ENCODE measurements around the gene IL19. TPM values are rescaled to one million over a fixed set of nuclear protein-coding genes. Genes with fewer than 3 reads are reported as not detected.

Gene IL19
- total and polyA plus RNA-seq, 2 donors (not counting 3 experiments of a cell fraction or from before 2014, with no cell fraction given) = not detected

GRCh38 chr1:206798384-206798996 is 27.9 kb downstream of the IL19 start:
- Histone ChIP-seq H3K9me3 (replicated peaks; ENCODE audit: control insufficient read depth, insufficient read depth, low read length) (no peaks in the 10 kb centered on the region), H3K79me2 (ENCODE audit: control insufficient read depth, insufficient read depth, low read length) (no peaks in the 10 kb centered on the region), H3K4me1 (ENCODE audit: control insufficient read depth, extremely low read depth, insufficient read depth, low read length) (no peaks in the 10 kb centered on the region), H3K36me3 (ENCODE audit: control insufficient read depth in 2 of 2, extremely low read depth in 1 of 2, insufficient read depth in 2 of 2, low read length in 2 of 2) (no peaks in the 10 kb centered on the region), H2AFZ (ENCODE audit: low read depth, low read length) (no peak overlapping the region), H4K20me1 (replicated peaks; ENCODE audit: control insufficient read depth, extremely low read depth, insufficient read depth, low read length) (no peaks in the 10 kb centered on the region), H3K9ac (replicated peaks; ENCODE audit: extremely low read depth, insufficient read depth, low read length) (no peak overlapping the region), H3K27me3 (ENCODE audit: control insufficient read depth in 2 of 2, insufficient read depth in 2 of 2, low read length in 2 of 2) (peaks cover 0 to 4% of the 10 kb centered on the region in 2 experiments), H3K4me2 (ENCODE audit: insufficient read depth, low read length) (no peak overlapping the region), H3K4me3 (replicated peaks in 1 of 3; ENCODE audit: insufficient read depth in 1 of 3, low read depth in 1 of 3, low read length in 3 of 3) (no peak overlapping the region), H3K27ac (ENCODE audit: insufficient read depth, low read depth, low read length) (no peak overlapping the region), H3K9me1 (replicated peaks; ENCODE audit: control insufficient read depth, extremely low read depth, insufficient read depth, low read length) (no peaks in the 10 kb centered on the region)
- no peak for TF ChIP-seq MYC (IDR thresholded peaks at IDR 0.05; ENCODE audit: low read depth, low read length)
- TF ChIP-seq GATA2 (IDR thresholded peaks at IDR 0.05; ENCODE audit: insufficient read depth, insufficient read length, low read depth, low read length) = no peak
- no peak for TF ChIP-seq FOS (IDR thresholded peaks at IDR 0.05; ENCODE audit: borderline replicate concordance, insufficient read depth, low read length)
- TF ChIP-seq POLR2A (IDR thresholded peaks at IDR 0.05; ENCODE audit: low read depth, low read length) = no peak
- no peak for TF ChIP-seq POLR2AphosphoS5 (IDR thresholded peaks at IDR 0.05; ENCODE audit: insufficient read depth, low read depth, low read length)
- no peak for TF ChIP-seq CTCF (IDR thresholded peaks at IDR 0.05; ENCODE audit: extremely low read depth in 1 of 2, insufficient read depth in 1 of 2, low read depth in 1 of 2, low read length in 2 of 2)
- ChIA-PET CTCF (interaction anchor here (0.8 to 1.9 kb wide), 5 partner anchors 11 to 822 kb away, joined by 3 to 7 read pairs (median 3); no protein-coding TSS in a partner anchor), POLR2A (no interaction called here)
- dilution Hi-C loops (cut with MboI; ENCODE audit: extremely low pct_ligation_motif_present, low sequenced_read_pairs) = no loop called here
- FAIRE-seq = no peak
- no TSS peak for BruUV-seq (replicated peaks)
- intact Hi-C loops (cut with micrococcal nuclease) = loop anchor here (1.0 kb wide), 1 partner anchor 113 kb away; no protein-coding TSS in a partner anchor
- no peak for DNase-seq (ENCODE audit: low read depth, low spot score)

Measured in endothelial cell of umbilical vein (primary cell).